ENCODE results near the gene ROCK2.

ROCK2 gene

DNA sequence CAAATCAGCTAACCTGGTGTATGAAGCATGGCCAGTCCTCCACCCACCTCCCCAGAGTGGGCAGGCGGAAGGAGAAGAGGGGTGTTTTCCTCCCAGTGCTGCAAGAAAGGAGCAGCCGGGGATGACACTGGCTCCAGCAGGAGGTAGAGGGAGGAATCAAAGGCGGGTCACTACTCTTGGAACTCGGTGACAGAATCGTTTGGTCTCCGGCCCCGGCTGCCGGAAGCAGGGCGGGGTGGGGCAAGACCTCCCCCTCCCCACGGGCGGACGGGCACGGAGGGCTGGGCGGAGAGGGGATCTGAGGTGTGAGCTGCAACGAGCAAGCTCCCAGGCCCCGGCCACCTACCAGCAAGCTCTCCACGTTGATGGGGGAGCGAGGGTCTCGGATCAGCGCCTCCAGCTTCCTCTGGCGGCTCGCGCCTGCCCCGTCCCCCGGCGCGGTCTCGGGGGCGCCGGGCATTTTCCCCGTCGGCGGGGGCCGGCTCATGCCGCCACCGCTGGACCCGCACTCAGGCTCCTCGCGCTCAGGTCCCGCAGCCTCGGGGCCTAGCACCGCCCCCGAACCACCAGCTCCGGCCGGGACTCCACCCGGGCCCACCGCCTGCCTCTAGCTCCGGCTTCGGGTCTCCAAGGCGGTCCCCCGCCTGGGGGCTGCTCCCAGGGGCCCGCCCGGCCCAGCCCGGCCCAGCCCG, 640 bp downstream of the ROCK2 start (continued):
- no peak for TF ChIP-seq ZNF433 (tag by site-specific recombination; IDR thresholded peaks at IDR 0.05; ENCODE audit: low read depth)
- TF ChIP-seq ZNF621 (tag by site-specific recombination; IDR thresholded peaks at IDR 0.05): no peak
- TF ChIP-seq, protein P1, sequence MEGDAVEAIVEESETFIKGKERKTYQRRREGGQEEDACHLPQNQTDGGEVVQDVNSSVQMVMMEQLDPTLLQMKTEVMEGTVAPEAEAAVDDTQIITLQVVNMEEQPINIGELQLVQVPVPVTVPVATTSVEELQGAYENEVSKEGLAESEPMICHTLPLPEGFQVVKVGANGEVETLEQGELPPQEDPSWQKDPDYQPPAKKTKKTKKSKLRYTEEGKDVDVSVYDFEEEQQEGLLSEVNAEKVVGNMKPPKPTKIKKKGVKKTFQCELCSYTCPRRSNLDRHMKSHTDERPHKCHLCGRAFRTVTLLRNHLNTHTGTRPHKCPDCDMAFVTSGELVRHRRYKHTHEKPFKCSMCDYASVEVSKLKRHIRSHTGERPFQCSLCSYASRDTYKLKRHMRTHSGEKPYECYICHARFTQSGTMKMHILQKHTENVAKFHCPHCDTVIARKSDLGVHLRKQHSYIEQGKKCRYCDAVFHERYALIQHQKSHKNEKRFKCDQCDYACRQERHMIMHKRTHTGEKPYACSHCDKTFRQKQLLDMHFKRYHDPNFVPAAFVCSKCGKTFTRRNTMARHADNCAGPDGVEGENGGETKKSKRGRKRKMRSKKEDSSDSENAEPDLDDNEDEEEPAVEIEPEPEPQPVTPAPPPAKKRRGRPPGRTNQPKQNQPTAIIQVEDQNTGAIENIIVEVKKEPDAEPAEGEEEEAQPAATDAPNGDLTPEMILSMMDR (tag by site-specific recombination; IDR thresholded peaks at IDR 0.05): peak; percentile 7; the same call in 1 of the 2 replicates
- peak; percentile 80 for TF ChIP-seq ZBTB8A (tag by site-specific recombination; IDR thresholded peaks at IDR 0.05)
- no peak for TF ChIP-seq ZNF747 (tag by site-specific recombination; IDR thresholded peaks at IDR 0.05)
- TF ChIP-seq, protein P2, sequence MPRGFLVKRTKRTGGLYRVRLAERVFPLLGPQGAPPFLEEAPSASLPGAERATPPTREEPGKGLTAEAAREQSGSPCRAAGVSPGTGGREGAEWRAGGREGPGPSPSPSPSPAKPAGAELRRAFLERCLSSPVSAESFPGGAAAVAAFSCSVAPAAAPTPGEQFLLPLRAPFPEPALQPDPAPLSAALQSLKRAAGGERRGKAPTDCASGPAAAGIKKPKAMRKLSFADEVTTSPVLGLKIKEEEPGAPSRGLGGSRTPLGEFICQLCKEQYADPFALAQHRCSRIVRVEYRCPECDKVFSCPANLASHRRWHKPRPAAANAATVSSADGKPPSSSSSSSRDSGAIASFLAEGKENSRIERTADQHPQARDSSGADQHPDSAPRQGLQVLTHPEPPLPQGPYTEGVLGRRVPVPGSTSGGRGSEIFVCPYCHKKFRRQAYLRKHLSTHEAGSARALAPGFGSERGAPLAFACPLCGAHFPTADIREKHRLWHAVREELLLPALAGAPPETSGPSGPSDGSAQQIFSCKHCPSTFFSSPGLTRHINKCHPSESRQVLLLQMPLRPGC (tag by site-specific recombination; IDR thresholded peaks at IDR 0.05): no peak
- TF ChIP-seq ZNF48 (tag by site-specific recombination; IDR thresholded peaks at IDR 0.05): no peak
- TF ChIP-seq MZF1 (tag by site-specific recombination; IDR thresholded peaks at IDR 0.05; ENCODE audit: borderline replicate concordance): 0 out of 2 replicates have a peak, but pooled peaks have one; percentile 23
- TF ChIP-seq, protein P3, sequence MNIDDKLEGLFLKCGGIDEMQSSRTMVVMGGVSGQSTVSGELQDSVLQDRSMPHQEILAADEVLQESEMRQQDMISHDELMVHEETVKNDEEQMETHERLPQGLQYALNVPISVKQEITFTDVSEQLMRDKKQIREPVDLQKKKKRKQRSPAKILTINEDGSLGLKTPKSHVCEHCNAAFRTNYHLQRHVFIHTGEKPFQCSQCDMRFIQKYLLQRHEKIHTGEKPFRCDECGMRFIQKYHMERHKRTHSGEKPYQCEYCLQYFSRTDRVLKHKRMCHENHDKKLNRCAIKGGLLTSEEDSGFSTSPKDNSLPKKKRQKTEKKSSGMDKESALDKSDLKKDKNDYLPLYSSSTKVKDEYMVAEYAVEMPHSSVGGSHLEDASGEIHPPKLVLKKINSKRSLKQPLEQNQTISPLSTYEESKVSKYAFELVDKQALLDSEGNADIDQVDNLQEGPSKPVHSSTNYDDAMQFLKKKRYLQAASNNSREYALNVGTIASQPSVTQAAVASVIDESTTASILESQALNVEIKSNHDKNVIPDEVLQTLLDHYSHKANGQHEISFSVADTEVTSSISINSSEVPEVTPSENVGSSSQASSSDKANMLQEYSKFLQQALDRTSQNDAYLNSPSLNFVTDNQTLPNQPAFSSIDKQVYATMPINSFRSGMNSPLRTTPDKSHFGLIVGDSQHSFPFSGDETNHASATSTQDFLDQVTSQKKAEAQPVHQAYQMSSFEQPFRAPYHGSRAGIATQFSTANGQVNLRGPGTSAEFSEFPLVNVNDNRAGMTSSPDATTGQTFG (tag by site-specific recombination; IDR thresholded peaks at IDR 0.05; ENCODE audit: borderline replicate concordance): no peak
- TF ChIP-seq KLF9 (tag by site-specific recombination; IDR thresholded peaks at IDR 0.05; ENCODE audit: low read depth): peak; percentile 34; the same call in 1 of the 2 replicates

DNA sequence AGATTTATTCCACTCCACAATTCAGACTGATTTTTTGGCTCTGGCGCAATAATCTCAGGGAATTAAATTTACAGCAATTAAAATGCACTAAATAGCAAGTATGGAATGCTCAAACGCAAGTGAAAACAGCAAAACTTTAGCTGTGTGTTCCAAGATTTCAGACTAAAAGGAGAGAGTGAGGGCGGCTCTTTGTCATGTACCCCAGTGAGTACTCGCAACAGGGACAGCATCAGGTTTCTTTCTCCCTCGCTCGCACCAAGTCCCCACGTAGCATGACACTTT, 1.1 kb downstream of the ROCK2 start:
- Histone ChIP-seq H3K4me3 (ENCODE audit: low read depth, low read length) (peak overlapping the region; percentile 64), H3K27ac (ENCODE audit: extremely low read depth, low read depth, low read length) (peak overlapping the region; percentile 92), H3K36me3 (ENCODE audit: control insufficient read depth in 2 of 2, insufficient read depth in 1 of 2, low read length in 2 of 2) (no peaks in the 10 kb centered on the region), H3K9me3 (ENCODE audit: control insufficient read depth, insufficient read depth, low read depth, low read length) (no peaks in the 10 kb centered on the region), H3K4me1 (ENCODE audit: control insufficient read depth, insufficient read depth, low read length) (peaks cover 21% of the 10 kb centered on the region)
- ChIA-PET CTCF (interaction anchor here (0.7 to 1.4 kb wide), 2 partner anchors 104 to 239 kb away, joined by 3 to 4 read pairs; no protein-coding TSS in a partner anchor), POLR2A (interaction anchor here (0.9 to 3.7 kb wide), 7 partner anchors 9 to 211 kb away, joined by 3 to 24 read pairs (median 7); partner anchors contain the start of gene SLC66A3)
- TF ChIP-seq ZFP3 (tag by site-specific recombination; IDR thresholded peaks at IDR 0.05; ENCODE audit: low read depth): no peak
- TF ChIP-seq ZFP69B (tag by site-specific recombination; IDR thresholded peaks at IDR 0.05): no peak
- TF ChIP-seq SCRT2 (tag by site-specific recombination; IDR thresholded peaks at IDR 0.05): peak; percentile 82
- no peak for TF ChIP-seq ZNF521 (tag by site-specific recombination; IDR thresholded peaks at IDR 0.05)
- TF ChIP-seq ZIC2 (tag by site-specific recombination; IDR thresholded peaks at IDR 0.05): no peak

DNA sequence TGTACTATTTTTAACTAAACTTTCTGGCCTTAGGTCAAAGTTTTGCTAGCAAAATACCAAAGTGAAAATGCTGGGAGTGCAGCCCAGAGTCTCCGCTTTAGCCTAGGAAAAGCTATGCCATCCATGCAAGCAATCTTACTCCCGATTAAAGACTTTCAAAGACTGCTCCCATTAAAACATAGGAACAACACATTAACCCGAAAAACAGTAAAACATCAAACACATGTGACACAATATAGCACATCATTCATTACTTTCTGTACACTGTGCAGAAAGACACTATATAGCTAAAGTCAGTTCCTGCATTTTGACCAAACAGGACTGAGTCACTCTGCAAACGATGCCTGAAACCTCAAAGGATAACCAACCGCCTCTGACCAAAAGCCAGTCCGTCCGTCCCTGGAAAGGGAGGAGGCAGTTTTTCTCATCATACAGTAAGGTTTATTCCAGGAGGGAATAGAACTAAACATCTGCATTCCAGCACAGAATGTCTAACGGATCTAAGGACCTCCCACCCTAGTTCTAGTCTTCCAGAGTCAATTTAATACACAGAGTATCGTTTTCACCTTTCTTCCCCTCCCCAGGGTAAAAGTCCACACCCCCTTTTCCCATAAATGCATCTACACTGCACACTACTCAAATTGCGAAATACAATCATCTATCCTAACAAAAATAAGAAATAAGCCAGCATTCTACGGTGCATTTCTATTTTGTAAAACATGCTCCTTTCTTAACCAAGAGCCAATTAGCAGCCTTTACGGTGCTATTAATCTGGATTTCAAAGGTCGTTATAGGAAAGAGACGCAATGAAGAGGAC, 1.7 kb downstream of the ROCK2 start:
- Histone ChIP-seq H3K36me3 (ENCODE audit: control insufficient read depth in 2 of 2, insufficient read depth in 1 of 2, low read length in 2 of 2) (no peaks in the 10 kb centered on the region; a peak in 1 of 3 replicates), H3K9me3 (ENCODE audit: control insufficient read depth, insufficient read depth, low read depth, low read length) (no peaks in the 10 kb centered on the region), H3K4me1 (ENCODE audit: control insufficient read depth, insufficient read depth, low read length) (peaks cover 21% of the 10 kb centered on the region), H3K27ac (ENCODE audit: extremely low read depth, low read depth, low read length) (peak overlapping the region; percentile 92; the same call in 1 of the 2 replicates), H3K4me3 (ENCODE audit: low read depth, low read length) (peak overlapping the region; percentile 64)
- ChIA-PET CTCF (interaction anchor here (0.7 to 1.4 kb wide), 4 partner anchors 17 to 240 kb away, joined by 3 to 4 read pairs (median 4); a partner anchor contains a TSS), POLR2A (interaction anchor here (0.8 to 3.7 kb wide), 4 partner anchors 8 to 61 kb away, joined by 3 to 17 read pairs (median 4); no protein-coding TSS in a partner anchor)
- TF ChIP-seq, protein P4, sequence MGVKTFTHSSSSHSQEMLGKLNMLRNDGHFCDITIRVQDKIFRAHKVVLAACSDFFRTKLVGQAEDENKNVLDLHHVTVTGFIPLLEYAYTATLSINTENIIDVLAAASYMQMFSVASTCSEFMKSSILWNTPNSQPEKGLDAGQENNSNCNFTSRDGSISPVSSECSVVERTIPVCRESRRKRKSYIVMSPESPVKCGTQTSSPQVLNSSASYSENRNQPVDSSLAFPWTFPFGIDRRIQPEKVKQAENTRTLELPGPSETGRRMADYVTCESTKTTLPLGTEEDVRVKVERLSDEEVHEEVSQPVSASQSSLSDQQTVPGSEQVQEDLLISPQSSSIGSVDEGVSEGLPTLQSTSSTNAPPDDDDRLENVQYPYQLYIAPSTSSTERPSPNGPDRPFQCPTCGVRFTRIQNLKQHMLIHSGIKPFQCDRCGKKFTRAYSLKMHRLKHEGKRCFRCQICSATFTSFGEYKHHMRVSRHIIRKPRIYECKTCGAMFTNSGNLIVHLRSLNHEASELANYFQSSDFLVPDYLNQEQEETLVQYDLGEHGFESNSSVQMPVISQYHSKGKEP (tag by site-specific recombination; IDR thresholded peaks at IDR 0.05): peak; percentile 55; the same call in 1 of the 2 replicates
- TF ChIP-seq ZNF24 (tag by site-specific recombination; IDR thresholded peaks at IDR 0.05) (no peak), ZEB2 (tag by site-specific recombination; IDR thresholded peaks at IDR 0.05) (no peak), ZNF366 (tag by site-specific recombination; conservative IDR thresholded peaks at IDR 0.05) (peak; percentile 61; the same call in 1 of the 2 replicates), KLF8 (tag by site-specific recombination; IDR thresholded peaks at IDR 0.05) (0 out of 2 replicates have a peak, but pooled peaks have one; percentile 27)
- TF ChIP-seq, protein P5, sequence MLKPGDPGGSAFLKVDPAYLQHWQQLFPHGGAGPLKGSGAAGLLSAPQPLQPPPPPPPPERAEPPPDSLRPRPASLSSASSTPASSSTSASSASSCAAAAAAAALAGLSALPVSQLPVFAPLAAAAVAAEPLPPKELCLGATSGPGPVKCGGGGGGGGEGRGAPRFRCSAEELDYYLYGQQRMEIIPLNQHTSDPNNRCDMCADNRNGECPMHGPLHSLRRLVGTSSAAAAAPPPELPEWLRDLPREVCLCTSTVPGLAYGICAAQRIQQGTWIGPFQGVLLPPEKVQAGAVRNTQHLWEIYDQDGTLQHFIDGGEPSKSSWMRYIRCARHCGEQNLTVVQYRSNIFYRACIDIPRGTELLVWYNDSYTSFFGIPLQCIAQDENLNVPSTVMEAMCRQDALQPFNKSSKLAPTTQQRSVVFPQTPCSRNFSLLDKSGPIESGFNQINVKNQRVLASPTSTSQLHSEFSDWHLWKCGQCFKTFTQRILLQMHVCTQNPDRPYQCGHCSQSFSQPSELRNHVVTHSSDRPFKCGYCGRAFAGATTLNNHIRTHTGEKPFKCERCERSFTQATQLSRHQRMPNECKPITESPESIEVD (tag by site-specific recombination; IDR thresholded peaks at IDR 0.05): peak; percentile 40; the same call in 1 of the 2 replicates

All from HEK293 (cell line).